Measurements from ENCODE around the gene THADA.

- no peak for TF ChIP-seq POLR2AphosphoS5 (IDR thresholded peaks at IDR 0.05)
- TF ChIP-seq, protein P1, sequence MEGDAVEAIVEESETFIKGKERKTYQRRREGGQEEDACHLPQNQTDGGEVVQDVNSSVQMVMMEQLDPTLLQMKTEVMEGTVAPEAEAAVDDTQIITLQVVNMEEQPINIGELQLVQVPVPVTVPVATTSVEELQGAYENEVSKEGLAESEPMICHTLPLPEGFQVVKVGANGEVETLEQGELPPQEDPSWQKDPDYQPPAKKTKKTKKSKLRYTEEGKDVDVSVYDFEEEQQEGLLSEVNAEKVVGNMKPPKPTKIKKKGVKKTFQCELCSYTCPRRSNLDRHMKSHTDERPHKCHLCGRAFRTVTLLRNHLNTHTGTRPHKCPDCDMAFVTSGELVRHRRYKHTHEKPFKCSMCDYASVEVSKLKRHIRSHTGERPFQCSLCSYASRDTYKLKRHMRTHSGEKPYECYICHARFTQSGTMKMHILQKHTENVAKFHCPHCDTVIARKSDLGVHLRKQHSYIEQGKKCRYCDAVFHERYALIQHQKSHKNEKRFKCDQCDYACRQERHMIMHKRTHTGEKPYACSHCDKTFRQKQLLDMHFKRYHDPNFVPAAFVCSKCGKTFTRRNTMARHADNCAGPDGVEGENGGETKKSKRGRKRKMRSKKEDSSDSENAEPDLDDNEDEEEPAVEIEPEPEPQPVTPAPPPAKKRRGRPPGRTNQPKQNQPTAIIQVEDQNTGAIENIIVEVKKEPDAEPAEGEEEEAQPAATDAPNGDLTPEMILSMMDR (IDR thresholded peaks at IDR 0.05) = no peak
- TF ChIP-seq POLR2A (IDR thresholded peaks at IDR 0.05) = no peak
- TF ChIP-seq EP300 (IDR thresholded peaks at IDR 0.05) = no peak
Observed at GRCh38 chr2:43445781-43446180, 150.1 kb downstream of the THADA start.

Data from suprapubic skin (tissue), 4 donors.